PC-9 (cell line): ENCODE data around the gene GNAQ.

Experiments
- CTCF ChIP-seq: fragments of 200-600 bp; sonication (generic); conservative IDR thresholded peaks from 2 replicates; pipeline ENCODE4 v1.6.1; 2017; ENCODE audit warnings: mixed run types, antibody characterized with exemption, mild to moderate bottlenecking, moderate library complexity
- EZH2 ChIP-seq: fragments of 200-600 bp; sonication (generic); IDR thresholded peaks from 2 replicates; pipeline ENCODE4 v1.8.0; 2017; ENCODE audit warnings: antibody characterized with exemption, low read depth

- TF ChIP-seq CTCF (no peak), EZH2 (no peak)
These were observed 43.0 kb downstream of the GNAQ start for GRCh38 chr9:77988630-77989029.
